Ishikawa (cell line): ENCODE measurements around the gene CD37.

Experiments
- CEBPB ChIP-seq: IDR thresholded peaks from 2 replicates; pipeline ENCODE4 v1.6.1; 2012
- NFIC ChIP-seq: IDR thresholded peaks from 2 replicates; pipeline ENCODE4 v1.6.1; 2012
- TAF1 ChIP-seq: IDR thresholded peaks from 2 replicates; pipeline ENCODE4 v1.6.1; 2012; ENCODE audit warnings: low read depth, mild to moderate bottlenecking
- TCF12 ChIP-seq: IDR thresholded peaks from 2 replicates; pipeline ENCODE4 v1.6.1; 2012; ENCODE audit warnings: low read depth

GRCh38 chr19:49339301-49340068 is 4.3 kb downstream of the CD37 start:
- TF ChIP-seq CEBPB = no peak
- no peak for TF ChIP-seq NFIC
- peak; percentile 74 for TF ChIP-seq TCF12
- peak; percentile 34; the same call in 1 of the 2 replicates for TF ChIP-seq TAF1
